IMR-90 (cell line): ENCODE measurements around the gene TIGD2. TPM values are rescaled to one million over a fixed set of nuclear protein-coding genes. Genes with fewer than 3 reads are reported as not detected.
A peak's percentile ranks its signal among the peaks of the same experiment; 100 is the strongest.

Experiments
- ATAC-seq: fragments of 200-7000 bp; cut with Tn5 transposase; 2 replicates; pipeline ENCODE4 v1.9.1; 2020; ENCODE audit warnings: low read depth, mild to moderate bottlenecking, moderate library complexity
- BruUV-seq: library from RNA; stranded (reverse); fragments of 400-500 nt; replicated peaks from 2 replicates; lab custom pipeline; 2021; lab: Mats Ljungman, UMichigan
- CTCF ChIA-PET: fragments of 300-600 bp; formaldehyde crosslinking; extraction: SDS; loops from one replicate; lab custom pipeline; 2021; ENCODE audit warnings: antibody characterized with exemption; lab: Yijun Ruan, JAX
- POLR2A ChIA-PET: fragments of 300-600 bp; sonication (Branson Sonifier 250); formaldehyde crosslinking; loops from one replicate; lab custom pipeline; 2022; ENCODE audit warnings: antibody characterized with exemption; ENCODE audit not compliant: unreplicated experiment; lab: Charles Lee
- DNase-seq: peaks from one replicate; pipeline ENCODE4 v3.0.0; 2013
- H2AFZ ChIP-seq: replicated peaks from 2 replicates; pipeline ENCODE3; 2013; ENCODE audit warnings: low read length, mild to moderate bottlenecking; ENCODE audit not compliant: poor library complexity
- H2AK5ac ChIP-seq: 2 replicates; pipeline ENCODE4 v1.6.1; 2013; ENCODE audit warnings: low read depth, low read length, inconsistent platforms
- H2AK9ac ChIP-seq: replicated peaks from 2 replicates; pipeline ENCODE3; 2013; ENCODE audit warnings: mild to moderate bottlenecking, low read depth, low read length, moderate library complexity; ENCODE audit not compliant: poor library complexity
- H2BK120ac ChIP-seq: 2 replicates; pipeline ENCODE4 v1.6.1; 2013; ENCODE audit warnings: low read depth, low read length, inconsistent platforms
- H2BK15ac ChIP-seq: 3 replicates; pipeline ENCODE4 v1.6.1; 2013; ENCODE audit warnings: low read depth, low read length, inconsistent platforms
- H2BK20ac ChIP-seq: 2 replicates; pipeline ENCODE4 v1.6.1; 2013; ENCODE audit warnings: low read depth, mild to moderate bottlenecking, inconsistent platforms, low read length, moderate library complexity
- H2BK5ac ChIP-seq: 2 replicates; pipeline ENCODE4 v1.6.1; 2013; ENCODE audit warnings: mild to moderate bottlenecking, low read depth, low read length, inconsistent platforms; ENCODE audit not compliant: poor library complexity, severe bottlenecking
- H3K14ac ChIP-seq: replicated peaks from 2 replicates; pipeline ENCODE4 v1.6.1; 2013; ENCODE audit warnings: low read depth, low read length, inconsistent platforms
- H3K18ac ChIP-seq: 2 replicates; pipeline ENCODE4 v1.6.1; 2013; ENCODE audit warnings: low read depth, low read length, control low read depth
- H3K23ac ChIP-seq: 2 replicates; pipeline ENCODE4 v1.6.1; 2013; ENCODE audit warnings: low read depth, low read length, inconsistent platforms
- H3K27ac ChIP-seq: 2 replicates; pipeline ENCODE4 v1.5.1; 2013; ENCODE audit warnings: mild to moderate bottlenecking, control low read depth, low read length; ENCODE audit not compliant: insufficient read depth
- H3K27me3 ChIP-seq: 2 replicates; pipeline ENCODE4 v1.6.1; 2013; ENCODE audit warnings: low read length; ENCODE audit not compliant: control insufficient read depth, insufficient read depth
- H3K36me3 ChIP-seq: 2 replicates; pipeline ENCODE4 v1.6.1; 2013; ENCODE audit warnings: low read length, mixed read lengths; ENCODE audit not compliant: control insufficient read depth, insufficient read depth
- H3K4ac ChIP-seq: 2 replicates; pipeline ENCODE4 v1.6.1; 2013; ENCODE audit warnings: low read depth, low read length, inconsistent platforms
- H3K4me1 ChIP-seq: 2 replicates; pipeline ENCODE4 v1.6.1; 2013; ENCODE audit warnings: low read length, mixed read lengths; ENCODE audit not compliant: control insufficient read depth, insufficient read depth
- H3K4me2 ChIP-seq: 2 replicates; pipeline ENCODE4 v1.6.1; 2013; ENCODE audit warnings: low read depth, mild to moderate bottlenecking, control low read depth, low read length, moderate library complexity
- H3K4me3 ChIP-seq: 2 replicates; pipeline ENCODE4 v1.5.1; 2013; ENCODE audit warnings: low read depth, mild to moderate bottlenecking, control low read depth, low read length, moderate library complexity; ENCODE audit not compliant: insufficient read depth
- H3K56ac ChIP-seq: 2 replicates; pipeline ENCODE4 v1.6.1; 2013; ENCODE audit warnings: low read length, inconsistent platforms; ENCODE audit not compliant: insufficient read depth; ENCODE audit errors: extremely low read depth
- H3K79me1 ChIP-seq, 2 experiments: 2 replicates each; pipeline ENCODE4 v1.6.1; 2013; ENCODE audit warnings: low read length in 2 of 2, inconsistent platforms in 1 of 2, low read depth in 1 of 2
- H3K9ac ChIP-seq: 2 replicates; pipeline ENCODE4 v1.6.1; 2013; ENCODE audit warnings: low read depth, low read length, control low read depth
- H3K9me1 ChIP-seq: 2 replicates; pipeline ENCODE4 v1.6.1; 2013; ENCODE audit warnings: low read length, inconsistent platforms; ENCODE audit not compliant: insufficient read depth
- H3K9me3 ChIP-seq: 2 replicates; pipeline ENCODE4 v1.6.1; 2013; ENCODE audit warnings: low read length; ENCODE audit not compliant: control insufficient read depth, insufficient read depth
- H4K20me1 ChIP-seq: 2 replicates; pipeline ENCODE4 v1.6.1; 2013; ENCODE audit warnings: low read length, inconsistent platforms; ENCODE audit not compliant: insufficient read depth
- H4K5ac ChIP-seq: 2 replicates; pipeline ENCODE4 v1.6.1; 2013; ENCODE audit warnings: mild to moderate bottlenecking, low read depth, low read length, control low read depth
- H4K8ac ChIP-seq, 2 experiments: 2 replicates each; pipeline ENCODE4 v1.6.1; 2013; ENCODE audit warnings: low read depth in 2 of 2, low read length in 2 of 2, control low read depth in 1 of 2, inconsistent platforms in 1 of 2
- H4K91ac ChIP-seq: 2 replicates; pipeline ENCODE4 v1.6.1; 2013; ENCODE audit warnings: low read depth, low read length, inconsistent platforms; ENCODE audit not compliant: insufficient read depth
- CEBPB ChIP-seq: IDR thresholded peaks from 2 replicates; pipeline ENCODE4 v1.6.1; 2012; ENCODE audit warnings: low read depth, low read length, improper control_type of control experiment
- ELK1 ChIP-seq: fragments of 150-350 bp; IDR thresholded peaks from 2 replicates; pipeline ENCODE4 v1.6.1; 2016; ENCODE audit warnings: low read depth, mild to moderate bottlenecking, low read length, moderate library complexity, borderline replicate concordance
- POLR2A ChIP-seq: IDR thresholded peaks from 2 replicates; pipeline ENCODE4 v1.6.1; 2012; ENCODE audit warnings: mild to moderate bottlenecking, low read depth, low read length
- RCOR1 ChIP-seq: IDR thresholded peaks from 2 replicates; pipeline ENCODE4 v1.6.1; 2012; ENCODE audit warnings: mild to moderate bottlenecking, low read length, improper control_type of control experiment; ENCODE audit not compliant: insufficient replicate concordance
- USF2 ChIP-seq: fragments of 150-350 bp; IDR thresholded peaks from 2 replicates; pipeline ENCODE4 v1.6.1; 2017; ENCODE audit warnings: mild to moderate bottlenecking, antibody characterized with exemption, low read length, low read depth
- WGBS, 2 experiments: methylation state at CpG; one replicate each; pipeline versions ENCODE4 v1.1.5 to v1.1.7; 2013; ENCODE audit warnings: missing lambda C conversion rate in 2 of 2; ENCODE audit not compliant: insufficient read length in 1 of 2; ENCODE audit errors: extremely low coverage in 2 of 2; 5-methylcytosine and 5-hydroxymethylcytosine counted together
- dilution Hi-C: fragments of 300-500 bp; cut with HindIII; formaldehyde crosslinking; loops from one replicate; pipeline ENCODE4 v1.14.3; 2018; ENCODE audit warnings: low sequenced_read_pairs; ENCODE audit not compliant: unreplicated experiment
- in situ Hi-C: fragments of 300-500 bp; cut with MboI; formaldehyde crosslinking; loops from 3 replicates; pipeline ENCODE4 v1.14.3; 2019; ENCODE audit warnings: low sequenced_read_pairs, inconsistent platforms, mixed read lengths
- intact Hi-C: fragments of 100-400 bp; cut with micrococcal nuclease; formaldehyde crosslinking; loops from 2 replicates; pipeline ENCODE4 v1.10.0; 2022
- polyA plus RNA-seq, 3 experiments: library from polyadenylated mRNA; depleted of rRNA; stranded (reverse); fragments of >200 nt; gene quantifications; 2 replicates each; pipeline ENCODE4 v1.2.3, GENCODE V29; 2012; ENCODE audit warnings: low replicate concordance in 1 of 3
- total RNA-seq: library from RNA; depleted of rRNA; stranded (reverse); fragments of >200 nt; gene quantifications from 2 replicates; pipeline ENCODE4 v1.2.3, GENCODE V29; 2012

The TIGD2 gene
- total and polyA plus RNA-seq, 2 of the 4 experiments (the other 2 are of a cell fraction), result 5.6 to 12.4 TPM

GRCh38 chr4:89161841-89162240 is 50.5 kb downstream of the TIGD2 start:
- ATAC-seq, result peak; percentile 21; the same call in 1 of the 2 replicates
- Histone ChIP-seq H4K5ac (no peak overlapping the region), H3K27ac (no peak overlapping the region), H4K91ac (no peak overlapping the region), H3K79me1 (no peaks in the 10 kb centered on the region), H3K4me3 (no peak overlapping the region), H2BK20ac (no peak overlapping the region), H4K20me1 (no peaks in the 10 kb centered on the region), H4K8ac (no peak overlapping the region), H2AFZ (no peak overlapping the region), H3K56ac (no peak overlapping the region), H2BK5ac (no peak overlapping the region), H3K4me1 (no peaks in the 10 kb centered on the region), H3K14ac (no peak overlapping the region), H2BK15ac (no peak overlapping the region), H3K9me3 (no peaks in the 10 kb centered on the region), H3K36me3 (no peaks in the 10 kb centered on the region), H2AK5ac (no peak overlapping the region), H3K4ac (no peak overlapping the region), H3K4me2 (no peak overlapping the region), H2AK9ac (no peak overlapping the region), H2BK120ac (no peak overlapping the region), H3K27me3 (peaks cover 7% of the 10 kb centered on the region), H3K9ac (no peak overlapping the region), H3K23ac (no peak overlapping the region), H3K9me1 (no peaks in the 10 kb centered on the region), H3K18ac (no peak overlapping the region)
- in situ Hi-C loops, result no loop called here
- dilution Hi-C loops, result no loop called here
- no TSS peak for BruUV-seq
- intact Hi-C loops, result no loop called here
- peak; percentile 6 for DNase-seq
- no CpG with 5 or more reads among the region's 2 CpGs for WGBS, 2 experiments
- ChIA-PET POLR2A (no interaction called here), CTCF (interaction anchor here (0.5 to 2.2 kb wide), 3 partner anchors 10 to 570 kb away, joined by 3 to 6 read pairs (median 3); no protein-coding TSS in a partner anchor)
- TF ChIP-seq ELK1 (no peak), USF2 (no peak), POLR2A (no peak), RCOR1 (no peak), CEBPB (no peak)
